SIG-M5 treated with dmso at 0.1 percent for 504 hours (cell line): ENCODE measurements around the gene TSPEAR.

Experiments
- DNase-seq: peaks from one replicate; lab custom pipeline; 2025; ENCODE audit not compliant: unreplicated experiment; lab: John Stamatoyannopoulos, UW

The TSPEAR gene

GRCh38 chr21:44478801-44479167, 232.6 kb downstream of the TSPEAR start:
- no peak for DNase-seq

GRCh38 chr21:44478124-44478800, 233.1 kb downstream of the TSPEAR start:
- DNase-seq: no peak

GRCh38 chr21:44477712-44478111, 233.7 kb downstream of the TSPEAR start:
- DNase-seq: no peak

DNA sequence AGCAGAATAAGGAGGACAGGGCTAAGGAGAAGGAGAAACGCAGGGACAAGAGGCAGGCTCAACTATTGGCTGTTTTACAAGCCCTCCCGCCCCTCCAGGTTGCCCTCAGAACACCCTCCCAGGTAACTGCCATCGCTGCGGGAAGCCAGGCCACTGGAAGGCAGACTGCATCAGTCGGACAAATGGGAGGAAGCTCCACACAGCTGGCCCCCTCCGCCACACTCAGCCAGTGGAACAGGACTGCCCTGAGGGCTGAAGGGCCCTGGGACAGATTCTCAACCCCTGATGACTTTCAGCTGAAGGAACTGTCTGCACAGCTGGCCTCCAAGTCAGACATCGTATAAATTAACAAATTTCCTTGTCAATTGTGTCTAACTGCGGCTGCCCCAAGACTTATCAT, 234.2 kb downstream of the TSPEAR start:
- DNase-seq: no peak

GRCh38 chr21:44475266-44475845, 236.0 kb downstream of the TSPEAR start:
- DNase-seq: no peak

DNA sequence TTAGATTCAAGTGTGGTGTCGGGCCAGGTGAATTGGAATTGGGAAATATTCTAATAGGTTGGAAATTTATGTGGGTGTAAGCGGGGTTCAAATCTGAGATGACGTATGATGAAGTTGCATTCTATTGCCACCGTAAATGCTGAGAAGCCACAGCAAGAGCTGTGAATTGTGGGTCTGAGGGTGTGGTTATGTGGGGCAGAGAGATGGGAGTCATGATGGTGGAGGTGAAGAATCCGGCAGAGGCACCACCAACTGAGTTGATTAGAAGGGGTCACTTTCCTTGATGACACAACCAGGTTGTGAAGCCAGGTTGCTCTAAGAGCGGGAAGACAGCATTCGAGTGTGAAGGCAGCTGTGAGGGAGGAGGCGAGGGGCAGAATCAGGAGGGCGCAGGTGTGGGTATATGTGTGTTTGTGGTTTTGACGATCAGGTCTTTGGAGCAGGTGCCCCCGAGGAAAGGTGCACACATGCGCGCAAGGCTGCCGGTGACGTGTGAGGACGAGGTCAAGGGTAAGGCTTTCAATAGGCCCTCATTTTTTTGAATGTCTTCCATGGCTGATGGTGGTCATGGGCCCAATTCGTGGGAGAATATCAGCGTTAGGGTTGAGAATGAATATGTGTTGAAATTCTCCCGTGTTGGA, 237.3 kb downstream of the TSPEAR start:
- no peak for DNase-seq

DNA sequence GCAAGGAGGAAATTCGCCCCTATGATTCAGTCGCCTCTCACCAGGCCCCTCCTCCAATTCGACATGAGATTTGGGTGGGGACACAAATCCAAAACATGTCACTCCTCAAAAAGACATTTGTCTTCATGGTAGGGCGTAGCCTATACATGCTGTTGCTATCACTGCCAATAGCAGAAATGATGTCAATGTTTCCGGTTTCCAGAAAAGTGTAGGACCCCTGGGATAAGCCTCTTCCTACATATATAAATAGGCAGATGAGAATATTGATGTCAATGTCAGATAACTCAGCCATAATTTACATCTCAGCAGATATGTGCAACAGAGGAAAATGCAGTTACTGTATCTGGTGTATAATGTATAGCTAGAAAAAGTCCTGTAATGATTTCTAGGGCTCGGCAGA, 239.4 kb downstream of the TSPEAR start:
- no peak for DNase-seq

DNA sequence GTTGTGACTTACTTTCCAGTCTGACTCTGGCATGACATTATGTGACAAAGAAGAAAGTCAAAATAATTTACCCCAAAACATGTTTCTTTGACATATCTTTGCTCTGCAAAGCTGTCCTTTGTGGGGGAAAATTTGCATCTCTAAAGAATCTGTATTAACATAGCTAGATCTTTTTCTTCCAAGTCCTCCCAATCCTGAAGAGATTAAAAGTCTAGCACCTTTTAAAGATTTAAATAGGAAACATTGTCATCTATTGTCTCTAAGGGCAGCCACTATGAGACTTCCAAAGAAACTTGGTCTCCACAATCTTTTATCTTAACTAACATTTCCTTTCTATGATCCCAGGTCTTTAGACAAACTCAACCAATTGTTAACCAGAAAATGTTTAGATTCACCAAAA, 240.0 kb downstream of the TSPEAR start:
- DNase-seq: no peak

DNA sequence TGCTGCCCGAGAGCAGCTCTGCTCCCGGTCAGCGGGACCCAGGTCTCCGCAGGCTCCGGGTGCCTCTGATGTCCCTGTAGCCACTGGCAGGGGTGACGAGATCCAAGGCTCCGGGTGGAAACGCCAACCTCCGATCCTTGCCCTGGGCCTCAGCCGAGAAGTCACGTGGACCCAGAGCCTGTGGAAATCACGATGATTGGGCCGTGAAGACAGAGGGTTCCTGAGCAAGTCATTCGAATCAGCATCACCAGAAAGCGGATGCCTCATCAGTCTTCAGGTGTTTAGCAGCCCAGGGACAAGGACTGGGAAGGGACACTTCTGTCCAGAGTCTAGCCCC, 243.5 kb downstream of the TSPEAR start:
- no peak for DNase-seq

DNA sequence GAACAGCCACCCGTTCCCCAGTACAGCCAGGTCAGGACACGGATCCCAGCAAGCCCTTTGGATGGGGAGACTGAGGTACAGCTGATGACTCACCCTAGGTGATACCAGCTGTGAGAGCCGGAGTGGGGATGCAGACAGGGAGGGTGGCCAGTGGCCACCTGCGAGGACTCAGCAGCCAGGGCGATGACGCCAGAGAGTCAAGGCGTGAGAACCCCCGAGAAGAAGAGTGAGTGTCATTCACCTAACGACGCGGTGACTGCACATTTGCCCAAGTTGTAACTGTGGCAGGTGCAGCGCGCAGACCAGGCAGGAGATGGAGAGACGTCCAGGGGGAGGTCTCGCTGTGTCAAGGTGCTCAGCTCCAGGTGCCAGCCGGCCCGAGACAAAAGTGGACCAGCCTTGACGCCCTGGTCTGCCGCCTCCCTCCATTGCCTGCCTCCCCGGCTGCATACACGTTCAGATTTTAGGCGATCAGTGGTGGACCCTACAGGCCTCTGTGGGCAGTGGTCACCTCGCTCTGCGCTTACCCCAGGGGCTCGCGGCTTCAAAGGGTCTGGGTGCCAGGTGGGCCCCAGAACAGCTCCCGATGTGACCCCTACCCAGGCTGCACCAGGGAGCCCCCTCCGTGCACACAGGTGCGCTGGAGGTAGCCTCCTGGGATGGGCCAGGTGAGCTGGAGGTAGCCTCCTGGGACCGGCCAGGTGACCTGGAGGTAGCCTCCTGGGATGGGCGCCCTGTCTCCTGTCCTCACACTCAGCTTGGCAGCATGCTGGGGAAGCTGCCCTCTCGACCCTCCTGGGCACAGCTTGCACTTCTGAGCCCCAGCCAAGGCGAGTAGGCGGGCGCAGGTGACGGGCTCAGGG, 244.1 kb downstream of the TSPEAR start:
- no peak for DNase-seq

DNA sequence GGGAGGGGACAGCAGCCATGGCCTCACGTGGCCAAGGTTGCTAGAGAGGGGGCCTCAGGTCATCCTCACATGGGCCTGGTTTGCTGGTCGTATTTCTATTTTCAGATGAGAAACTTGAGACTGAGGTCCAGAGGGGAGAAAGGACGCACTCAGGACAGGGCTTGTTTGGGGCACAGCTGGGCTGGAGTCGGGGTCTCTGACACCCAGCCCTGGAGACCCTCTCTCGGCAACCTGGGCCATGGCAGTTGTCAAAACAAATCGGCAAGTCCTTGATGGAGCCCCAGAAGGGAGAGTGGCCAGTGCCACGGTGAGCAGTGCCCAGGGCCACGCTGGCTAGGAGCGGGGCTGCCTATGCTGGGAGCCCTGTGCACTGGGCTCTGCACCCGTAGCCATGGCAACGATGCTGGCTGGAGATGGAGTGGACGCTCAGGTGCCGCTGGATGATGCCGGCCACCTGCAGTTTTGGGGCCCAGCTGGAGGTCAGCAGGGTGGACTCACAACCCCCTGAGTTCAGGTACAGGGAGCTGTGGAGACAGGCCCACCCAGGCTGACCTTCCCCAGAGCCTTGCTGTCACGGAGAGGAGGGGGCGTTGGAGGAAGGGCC, 244.9 kb downstream of the TSPEAR start:
- DNase-seq: no peak

DNA sequence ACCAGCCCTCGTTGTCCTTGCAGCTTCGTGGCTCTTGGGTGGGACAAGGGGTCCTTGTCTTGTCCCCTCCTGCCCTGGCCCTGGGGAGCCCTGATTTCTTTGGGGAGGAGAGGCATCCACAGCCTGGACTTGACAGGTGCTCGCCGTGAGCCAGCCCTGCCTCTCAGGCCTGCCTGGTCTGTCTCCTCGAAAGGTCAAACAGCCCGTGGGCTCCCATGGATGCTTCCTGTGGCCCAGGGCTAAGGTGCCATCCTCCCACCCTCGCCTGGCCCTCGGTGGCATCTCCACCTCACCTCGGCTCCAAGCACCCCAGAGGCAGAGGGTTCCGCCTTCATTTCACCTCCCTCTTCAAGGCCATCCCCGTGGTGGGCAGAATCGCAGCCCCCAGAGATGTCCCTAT, 247.0 kb downstream of the TSPEAR start:
- DNase-seq: no peak

- DNase-seq: no peak
Observed at GRCh38 chr21:44463724-44464123, 247.6 kb downstream of the TSPEAR start.

- DNase-seq: no peak
Observed at GRCh38 chr21:44462834-44463200, 248.6 kb downstream of the TSPEAR start.

DNA sequence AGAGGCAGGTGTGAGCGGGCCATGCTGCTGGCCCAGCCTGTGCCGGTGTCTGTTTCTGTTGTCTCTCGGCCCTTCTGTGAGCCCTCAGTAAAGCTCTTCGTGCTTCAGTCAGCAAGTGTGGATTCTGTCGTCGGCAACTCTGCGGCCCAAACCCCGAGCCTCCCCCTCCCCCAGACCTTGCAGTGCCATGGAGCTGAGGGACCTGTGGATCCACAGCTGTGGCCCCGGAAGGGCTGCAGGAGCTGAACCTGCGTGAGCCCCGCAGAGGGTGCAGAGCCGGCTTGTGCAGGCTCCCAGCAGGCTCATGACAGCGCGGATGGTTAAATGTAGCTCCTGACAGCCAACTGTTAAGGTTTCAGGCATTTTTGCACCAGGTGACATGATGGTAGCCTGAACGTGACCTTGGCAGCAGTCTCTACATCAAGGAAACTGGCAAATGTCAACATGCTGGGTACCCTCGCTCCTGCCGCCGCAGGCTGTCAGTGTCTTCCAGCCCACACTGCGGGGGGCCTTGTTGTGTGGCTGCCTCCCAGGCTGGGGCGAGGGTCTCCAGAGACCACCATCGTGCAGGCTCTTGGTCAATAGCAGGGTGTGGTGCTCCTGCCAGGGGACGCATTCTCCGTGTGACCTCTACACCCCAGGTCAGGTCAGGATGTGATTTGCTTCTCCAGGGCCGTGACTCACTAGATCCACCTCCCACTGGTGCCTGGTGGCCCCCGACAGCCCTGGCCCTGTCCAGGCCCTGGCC, 249.1 kb downstream of the TSPEAR start:
- DNase-seq: no peak

- no peak for DNase-seq
Observed at GRCh38 chr21:44461464-44462001, 249.8 kb downstream of the TSPEAR start.

DNA sequence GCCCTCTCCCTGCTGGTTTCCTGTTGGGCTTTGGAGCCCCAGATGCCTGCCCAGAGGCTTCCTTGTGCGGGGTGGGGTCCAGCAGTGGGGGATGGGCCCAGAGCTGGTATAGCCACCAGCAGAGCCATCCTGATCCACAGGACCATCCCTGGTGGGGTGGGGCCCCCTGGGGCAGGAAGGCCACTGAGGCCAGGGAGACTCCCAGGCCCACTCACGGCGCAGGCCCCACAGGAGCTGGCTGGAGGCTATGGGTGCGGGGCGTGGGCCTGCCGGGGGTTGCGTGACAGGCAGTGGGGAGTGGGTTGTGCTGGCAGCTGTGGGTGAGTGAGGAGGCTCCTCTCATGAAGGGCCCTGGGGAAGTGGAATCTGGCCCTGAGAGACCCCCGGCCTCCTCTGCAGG, 250.4 kb downstream of the TSPEAR start:
- no peak for DNase-seq

- DNase-seq: no peak
Observed at GRCh38 chr21:44460441-44460755, 251.0 kb downstream of the TSPEAR start.

GRCh38 chr21:44459712-44460440, 251.5 kb downstream of the TSPEAR start:
- DNase-seq: no peak
